ENCODE measurements around the gene SGPP2.

The SGPP2 gene

DNA sequence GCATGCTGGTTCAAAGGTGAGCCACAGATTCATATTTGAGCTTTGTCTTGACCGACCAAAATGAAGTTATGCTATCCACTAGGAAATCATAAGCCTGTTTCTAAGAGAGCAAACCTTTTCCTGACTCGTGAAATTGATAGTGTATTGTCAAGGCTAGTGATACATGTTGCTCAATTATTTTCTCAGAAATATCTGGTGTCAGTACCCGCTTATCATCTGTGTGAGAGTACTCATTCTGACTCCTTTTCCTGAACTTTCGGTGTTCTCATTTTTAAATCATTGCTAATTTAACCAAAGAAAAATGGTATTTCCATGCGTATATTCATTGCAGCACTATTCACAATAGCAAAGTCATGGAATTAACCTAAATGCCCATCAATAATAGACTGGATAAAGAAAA is 56.2 kb downstream of the SGPP2 start:
- Histone ChIP-seq H3K4me1 (ENCODE audit: control insufficient read depth, low read length) (no peaks in the 10 kb centered on the region), H3K4me2 (ENCODE audit: low read length) (no peak overlapping the region), H3K36me3 (ENCODE audit: control insufficient read depth, low read length) (no peaks in the 10 kb centered on the region), H3K9me3 (ENCODE audit: control insufficient read depth, insufficient read depth, low read length) (no peaks in the 10 kb centered on the region), H3K27me3 (ENCODE audit: control insufficient read depth, low read length) (no peaks in the 10 kb centered on the region; the same call in 1 of the 2 replicates), H3K79me2 (ENCODE audit: control insufficient read depth, low read length) (no peaks in the 10 kb centered on the region), H4K20me1 (ENCODE audit: control insufficient read depth, insufficient read depth, low read depth, low read length) (no peaks in the 10 kb centered on the region), H3K9me2 (replicated peaks; ENCODE audit: control insufficient read depth, low read length) (no peaks in the 10 kb centered on the region), H3F3A (ENCODE audit: control insufficient read depth, insufficient read depth) (no peaks in the 10 kb centered on the region), H3K27ac (ENCODE audit: low read depth, low read length) (no peak overlapping the region), H3K4me3 (ENCODE audit: low read length) (no peak overlapping the region)
- no peak for TF ChIP-seq EZH2phosphoT487 (IDR thresholded peaks at IDR 0.05; ENCODE audit: borderline replicate concordance, low read length)
- TF ChIP-seq, protein P1, sequence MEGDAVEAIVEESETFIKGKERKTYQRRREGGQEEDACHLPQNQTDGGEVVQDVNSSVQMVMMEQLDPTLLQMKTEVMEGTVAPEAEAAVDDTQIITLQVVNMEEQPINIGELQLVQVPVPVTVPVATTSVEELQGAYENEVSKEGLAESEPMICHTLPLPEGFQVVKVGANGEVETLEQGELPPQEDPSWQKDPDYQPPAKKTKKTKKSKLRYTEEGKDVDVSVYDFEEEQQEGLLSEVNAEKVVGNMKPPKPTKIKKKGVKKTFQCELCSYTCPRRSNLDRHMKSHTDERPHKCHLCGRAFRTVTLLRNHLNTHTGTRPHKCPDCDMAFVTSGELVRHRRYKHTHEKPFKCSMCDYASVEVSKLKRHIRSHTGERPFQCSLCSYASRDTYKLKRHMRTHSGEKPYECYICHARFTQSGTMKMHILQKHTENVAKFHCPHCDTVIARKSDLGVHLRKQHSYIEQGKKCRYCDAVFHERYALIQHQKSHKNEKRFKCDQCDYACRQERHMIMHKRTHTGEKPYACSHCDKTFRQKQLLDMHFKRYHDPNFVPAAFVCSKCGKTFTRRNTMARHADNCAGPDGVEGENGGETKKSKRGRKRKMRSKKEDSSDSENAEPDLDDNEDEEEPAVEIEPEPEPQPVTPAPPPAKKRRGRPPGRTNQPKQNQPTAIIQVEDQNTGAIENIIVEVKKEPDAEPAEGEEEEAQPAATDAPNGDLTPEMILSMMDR (IDR thresholded peaks at IDR 0.05; ENCODE audit: low read depth, low read length, poor library complexity, severe bottlenecking) = no peak

DNA sequence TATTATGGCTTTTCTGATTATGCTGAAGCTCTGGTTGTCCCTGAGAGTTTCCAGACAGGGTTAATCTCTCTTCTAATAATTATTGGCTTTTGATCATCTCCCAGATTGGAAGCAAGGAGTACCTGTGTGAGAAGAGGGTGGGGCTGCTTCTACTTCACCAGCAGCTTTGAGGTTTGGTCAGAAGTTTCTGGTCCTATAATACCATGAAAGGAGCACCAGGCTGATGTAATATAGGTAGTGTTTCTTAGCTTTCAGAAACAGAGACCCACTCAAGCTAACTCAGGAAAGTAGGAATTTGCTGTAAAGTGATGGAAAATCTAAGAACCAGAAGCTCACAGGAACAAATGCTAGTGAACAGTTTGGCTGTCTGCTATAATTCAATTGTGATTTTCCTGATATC is 57.6 kb downstream of the SGPP2 start:
- no peaks in the 10 kb centered on the region for H3K9me3 ChIP-seq (ENCODE audit: control insufficient read depth, insufficient read depth, low read length)
- H3K4me2 ChIP-seq (ENCODE audit: low read length) = no peak overlapping the region
- no peak overlapping the region for H3K27ac ChIP-seq (ENCODE audit: low read depth, low read length)
- H3K4me3 ChIP-seq (ENCODE audit: low read length) = no peak overlapping the region
- no peaks in the 10 kb centered on the region for H3K79me2 ChIP-seq (ENCODE audit: control insufficient read depth, low read length)
- H3K27me3 ChIP-seq (ENCODE audit: control insufficient read depth, low read length) = no peaks in the 10 kb centered on the region; the same call in 1 of the 2 replicates
- no peaks in the 10 kb centered on the region for H4K20me1 ChIP-seq (ENCODE audit: control insufficient read depth, insufficient read depth, low read depth, low read length)
- H3K9me2 ChIP-seq (replicated peaks; ENCODE audit: control insufficient read depth, low read length) = no peaks in the 10 kb centered on the region
- no peaks in the 10 kb centered on the region for H3K4me1 ChIP-seq (ENCODE audit: control insufficient read depth, low read length)
- TF ChIP-seq, protein P1 (IDR thresholded peaks at IDR 0.05; ENCODE audit: low read depth, low read length, poor library complexity, severe bottlenecking) = no peak
- no peak for TF ChIP-seq EZH2phosphoT487 (IDR thresholded peaks at IDR 0.05; ENCODE audit: borderline replicate concordance, low read length)
- no peaks in the 10 kb centered on the region for H3F3A ChIP-seq (ENCODE audit: control insufficient read depth, insufficient read depth)
- no peaks in the 10 kb centered on the region for H3K36me3 ChIP-seq (ENCODE audit: control insufficient read depth, low read length)

DNA sequence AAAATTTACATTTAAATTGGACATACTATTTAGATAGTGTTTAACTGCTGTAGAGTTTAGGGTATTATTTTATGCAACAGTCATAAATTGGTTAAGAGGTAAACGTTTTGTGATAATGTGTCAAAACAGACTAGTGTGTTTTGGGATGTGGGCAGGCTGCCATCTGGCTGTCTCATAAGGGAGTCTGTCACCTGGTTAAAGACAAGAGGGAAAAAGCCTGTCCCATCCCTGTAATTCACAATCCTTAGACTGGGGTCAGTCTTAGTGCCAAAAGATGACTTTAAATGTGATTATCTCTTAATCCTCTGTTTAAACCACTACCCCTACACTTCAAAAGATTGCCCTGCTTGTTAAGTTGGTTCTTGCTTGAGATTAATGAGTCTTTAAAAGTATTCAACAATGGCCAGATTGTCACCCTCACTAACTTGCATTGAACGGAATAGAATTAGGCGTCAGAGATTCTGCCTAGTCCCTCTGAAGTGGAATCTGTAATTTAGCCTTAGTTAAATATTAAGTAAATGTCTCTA is 59.2 kb downstream of the SGPP2 start:
- no peaks in the 10 kb centered on the region for H3K79me2 ChIP-seq (ENCODE audit: control insufficient read depth, low read length)
- no peak overlapping the region for H3K4me2 ChIP-seq (ENCODE audit: low read length)

More for the DNA sequence above, 59.2 kb downstream of the SGPP2 start:
- H3K4me3 ChIP-seq (ENCODE audit: low read length) = no peak overlapping the region
- H3K9me3 ChIP-seq (ENCODE audit: control insufficient read depth, insufficient read depth, low read length) = no peaks in the 10 kb centered on the region
- H3F3A ChIP-seq (ENCODE audit: control insufficient read depth, insufficient read depth) = no peaks in the 10 kb centered on the region
- H3K4me1 ChIP-seq (ENCODE audit: control insufficient read depth, low read length) = no peaks in the 10 kb centered on the region
- TF ChIP-seq, protein P1 (IDR thresholded peaks at IDR 0.05; ENCODE audit: low read depth, low read length, poor library complexity, severe bottlenecking) = no peak
- TF ChIP-seq EZH2phosphoT487 (IDR thresholded peaks at IDR 0.05; ENCODE audit: borderline replicate concordance, low read length) = no peak
- no peaks in the 10 kb centered on the region for H4K20me1 ChIP-seq (ENCODE audit: control insufficient read depth, insufficient read depth, low read depth, low read length)
- H3K27ac ChIP-seq (ENCODE audit: low read depth, low read length) = no peak overlapping the region
- no peaks in the 10 kb centered on the region; the same call in 1 of the 2 replicates for H3K27me3 ChIP-seq (ENCODE audit: control insufficient read depth, low read length)
- H3K36me3 ChIP-seq (ENCODE audit: control insufficient read depth, low read length) = no peaks in the 10 kb centered on the region
- no peaks in the 10 kb centered on the region for H3K9me2 ChIP-seq (replicated peaks; ENCODE audit: control insufficient read depth, low read length)

Measured in DOHH2 (cell line).